ENCODE measurements around the gene NCK2.

DNA sequence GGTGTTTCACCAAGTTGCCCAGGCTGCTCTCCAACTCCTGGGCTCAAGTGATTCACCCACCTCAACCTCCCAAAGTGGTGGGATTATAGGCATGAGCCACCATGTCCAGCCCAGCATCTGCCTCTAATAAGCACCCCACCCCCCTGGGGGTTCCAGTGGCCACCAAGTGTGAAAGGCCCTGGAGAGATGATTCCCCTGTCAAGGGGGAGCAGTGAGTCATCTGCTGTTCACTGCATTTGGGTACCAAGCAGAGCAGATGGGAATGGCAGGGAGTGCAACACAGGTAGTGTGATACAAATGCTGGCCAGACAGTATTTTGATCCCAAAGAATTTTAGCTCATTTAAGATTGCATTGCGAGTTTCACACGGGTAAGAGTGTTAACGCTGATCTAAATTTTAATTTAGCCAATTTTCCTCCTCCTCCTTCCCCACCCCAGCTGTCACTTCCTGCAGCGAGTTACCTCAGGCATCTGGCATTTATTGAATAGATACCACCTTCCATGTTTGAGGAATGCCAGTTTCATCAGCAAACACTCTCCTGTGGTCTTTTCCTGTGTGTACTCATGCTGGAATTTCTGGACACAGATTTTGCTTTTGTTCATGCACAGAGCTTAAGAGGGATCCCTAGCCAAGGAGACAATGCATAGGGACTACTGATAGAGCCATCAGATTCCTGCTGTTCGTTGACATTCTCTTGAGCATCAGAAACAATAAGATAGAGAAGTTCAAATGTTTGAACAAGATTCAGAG, 32.4 kb upstream of the NCK2 start:
- TF ChIP-seq, protein P1, sequence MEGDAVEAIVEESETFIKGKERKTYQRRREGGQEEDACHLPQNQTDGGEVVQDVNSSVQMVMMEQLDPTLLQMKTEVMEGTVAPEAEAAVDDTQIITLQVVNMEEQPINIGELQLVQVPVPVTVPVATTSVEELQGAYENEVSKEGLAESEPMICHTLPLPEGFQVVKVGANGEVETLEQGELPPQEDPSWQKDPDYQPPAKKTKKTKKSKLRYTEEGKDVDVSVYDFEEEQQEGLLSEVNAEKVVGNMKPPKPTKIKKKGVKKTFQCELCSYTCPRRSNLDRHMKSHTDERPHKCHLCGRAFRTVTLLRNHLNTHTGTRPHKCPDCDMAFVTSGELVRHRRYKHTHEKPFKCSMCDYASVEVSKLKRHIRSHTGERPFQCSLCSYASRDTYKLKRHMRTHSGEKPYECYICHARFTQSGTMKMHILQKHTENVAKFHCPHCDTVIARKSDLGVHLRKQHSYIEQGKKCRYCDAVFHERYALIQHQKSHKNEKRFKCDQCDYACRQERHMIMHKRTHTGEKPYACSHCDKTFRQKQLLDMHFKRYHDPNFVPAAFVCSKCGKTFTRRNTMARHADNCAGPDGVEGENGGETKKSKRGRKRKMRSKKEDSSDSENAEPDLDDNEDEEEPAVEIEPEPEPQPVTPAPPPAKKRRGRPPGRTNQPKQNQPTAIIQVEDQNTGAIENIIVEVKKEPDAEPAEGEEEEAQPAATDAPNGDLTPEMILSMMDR (IDR thresholded peaks at IDR 0.05; ENCODE audit: poor library complexity), result no peak
- TF ChIP-seq EZH2 (IDR thresholded peaks at IDR 0.05; ENCODE audit: borderline replicate concordance), result no peak
